K562 (cell line): ENCODE measurements around the gene LASP1NB.

Experiments
- ATAC-seq: fragments of 200-7000 bp; cut with Tn5 transposase; 3 replicates; pipeline ENCODE4 v1.9.1; 2020; ENCODE audit warnings: moderate library complexity
- BruUV-seq: library from RNA; stranded (reverse); fragments of 400-500 nt; replicated peaks from 2 replicates; lab custom pipeline; 2021; lab: Mats Ljungman, UMichigan
- CTCF ChIA-PET: fragments of 300-600 bp; formaldehyde crosslinking; extraction: SDS; loops from one replicate; lab custom pipeline; 2021; ENCODE audit warnings: low intra/inter-chr PET ratio; lab: Yijun Ruan, JAX
- POLR2A ChIA-PET: fragments of 300-600, 350-650 bp; sonication (Branson Sonifier 250); formaldehyde crosslinking; extraction: SDS; loops from one replicate; lab custom pipeline; 2021; ENCODE audit warnings: antibody characterized with exemption, inconsistent platforms; lab: Yijun Ruan, JAX
- DNase-seq, 4 experiments: peaks; one replicate each; pipeline versions ENCODE4 v3.0.0 to v3.0.0-alpha.2; 2011 to 2018; ENCODE audit warnings: low spot score in 3 of 4, mixed read lengths in 3 of 4; ENCODE audit errors: extremely low read depth in 1 of 4
- FAIRE-seq: peaks from 2 replicates; lab custom pipeline; 2011; peaks lifted over from hg19 to GRCh38; lab: Jason Lieb, UNC
- H2AFZ ChIP-seq: 2 replicates; pipeline ENCODE4 v1.6.0; 2011; ENCODE audit warnings: low read depth, low read length, control low read depth, inconsistent platforms
- H3K27ac ChIP-seq: fragments of 200-600 bp; 3 replicates; pipeline ENCODE4 v1.8.0; 2011; ENCODE audit warnings: low read depth, mild to moderate bottlenecking, control low read depth, inconsistent platforms, low read length, moderate library complexity, mixed read lengths; ENCODE audit errors: extremely low read depth
- H3K27me3 ChIP-seq, 2 experiments: fragments of 300-600 bp in 1 of 2; 2 replicates in 1 of 2; 3 replicates in 1 of 2; pipeline versions ENCODE4 v1.6.0 to v1.8.0; 2011; ENCODE audit warnings: inconsistent platforms in 2 of 2, low read length in 2 of 2, mild to moderate bottlenecking in 1 of 2, mixed read lengths in 1 of 2, moderate library complexity in 1 of 2; ENCODE audit not compliant: control insufficient read depth in 2 of 2, insufficient read depth in 2 of 2
- H3K36me3 ChIP-seq: fragments of 300-600 bp; 3 replicates; pipeline ENCODE4 v1.8.0; 2011; ENCODE audit warnings: mild to moderate bottlenecking, low read length, inconsistent platforms; ENCODE audit not compliant: control insufficient read depth, insufficient read depth
- H3K4me1 ChIP-seq, 2 experiments: fragments of 200-600 bp in 1 of 2; replicated peaks in 1 of 2; 2 replicates in 1 of 2; 3 replicates in 1 of 2; pipeline versions ENCODE4 v1.5.1 to v1.8.0; 2011; ENCODE audit warnings: inconsistent platforms in 2 of 2, low read length in 2 of 2, mild to moderate bottlenecking in 1 of 2, mixed read lengths in 1 of 2, moderate library complexity in 1 of 2; ENCODE audit not compliant: control insufficient read depth in 2 of 2, insufficient read depth in 2 of 2
- H3K4me2 ChIP-seq: 2 replicates; pipeline ENCODE4 v1.6.1; 2011; ENCODE audit warnings: low read length, control low read depth, inconsistent platforms, mixed read lengths; ENCODE audit not compliant: insufficient read depth
- H3K4me3 ChIP-seq: fragments of 200-600 bp; sonication (generic), shearing (Covaris generic); 2 replicates; pipeline ENCODE4 v1.5.1; 2016; ENCODE audit warnings: control low read depth, inconsistent platforms
- H3K79me2 ChIP-seq: fragments of 200-600 bp; 3 replicates; pipeline ENCODE4 v1.8.0; 2011; ENCODE audit warnings: low read length, inconsistent platforms; ENCODE audit not compliant: control insufficient read depth, insufficient read depth
- H3K9ac ChIP-seq, 2 experiments: 2 replicates each; pipeline versions ENCODE4 v1.6.0 to v1.6.1; 2011; ENCODE audit warnings: low read depth in 2 of 2, low read length in 2 of 2, control low read depth in 1 of 2, inconsistent platforms in 1 of 2, mild to moderate bottlenecking in 1 of 2, mixed read lengths in 1 of 2; ENCODE audit not compliant: insufficient read depth in 1 of 2
- H3K9me1 ChIP-seq: one replicate; pipeline ENCODE4 v1.6.0; 2011; ENCODE audit warnings: inconsistent platforms, mild to moderate bottlenecking, low read length, moderate library complexity; ENCODE audit not compliant: control insufficient read depth, insufficient read depth
- H3K9me3 ChIP-seq: replicated peaks from 2 replicates; pipeline ENCODE4 v1.5.1; 2011; ENCODE audit warnings: low read depth, low read length, inconsistent platforms; ENCODE audit not compliant: control insufficient read depth, insufficient read depth
- H4K20me1 ChIP-seq: replicated peaks from 2 replicates; pipeline ENCODE4 v1.6.1; 2011; ENCODE audit warnings: low read length, inconsistent platforms, mixed read lengths; ENCODE audit not compliant: control insufficient read depth, insufficient read depth
- ARID4B ChIP-seq: sonication (generic); formaldehyde crosslinking; IDR thresholded peaks from 2 replicates; pipeline ENCODE4 v1.8.0; 2022; ENCODE audit warnings: mild to moderate bottlenecking, missing genetic modification reagents
- DIDO1 ChIP-seq: fragments of 450-650 bp; IDR thresholded peaks from 2 replicates; pipeline ENCODE4 v1.6.1; 2016; ENCODE audit warnings: low read depth, missing biosample characterization, missing genetic modification characterization
- FOSL1 ChIP-seq: fragments of 200-800 bp; sonication (Bioruptor generic); conservative IDR thresholded peaks from 2 replicates; pipeline ENCODE4 v1.6.1; 2016; ENCODE audit warnings: missing genetic modification characterization, missing compliant biosample characterization
- FOXA1 ChIP-seq: fragments of 450-650 bp; IDR thresholded peaks from 2 replicates; pipeline ENCODE4 v1.6.1; 2016; ENCODE audit warnings: mild to moderate bottlenecking, borderline replicate concordance
- FOXJ2 ChIP-seq: fragments of 200-800 bp; sonication (Bioruptor generic); IDR thresholded peaks from 2 replicates; pipeline ENCODE4 v1.6.1; 2016; ENCODE audit warnings: missing genetic modification characterization, missing compliant biosample characterization
- RCOR1 ChIP-seq, 2 experiments: IDR thresholded peaks; 2 replicates each; pipeline ENCODE4 v1.6.1; 2012; ENCODE audit warnings: low read depth in 2 of 2, low read length in 2 of 2, borderline replicate concordance in 1 of 2, improper control_type of control experiment in 1 of 2
- SMARCE1 ChIP-seq: fragments of 450-650 bp; IDR thresholded peaks from 2 replicates; pipeline ENCODE4 v1.7.1; 2016; ENCODE audit warnings: mild to moderate bottlenecking
- SRSF3 ChIP-seq: fragments of 200-400 bp; formaldehyde crosslinking; IDR thresholded peaks from 2 replicates; pipeline ENCODE4 v1.6.1; 2016; ENCODE audit warnings: mild to moderate bottlenecking, low read length, moderate library complexity; ENCODE audit not compliant: insufficient read depth
- TCF7 ChIP-seq: sonication (generic); IDR thresholded peaks from 2 replicates; pipeline ENCODE4 v1.6.1; 2016; ENCODE audit warnings: antibody characterized with exemption, borderline replicate concordance
- ZFX ChIP-seq: sonication (generic); formaldehyde crosslinking; IDR thresholded peaks from 2 replicates; pipeline ENCODE4 v1.8.0; 2022; ENCODE audit warnings: mild to moderate bottlenecking, missing genetic modification reagents, moderate library complexity
- ZNF561 ChIP-seq: fragments of 450-650 bp; formaldehyde crosslinking; conservative IDR thresholded peaks from 2 replicates; pipeline ENCODE4 v1.4.0; 2020; ENCODE audit warnings: mild to moderate bottlenecking, moderate library complexity
- WGBS: fragments of 100-300 bp; shearing (Covaris generic); methylation state at CpG from one replicate; pipeline ENCODE4 v1.1.6; 2016; ENCODE audit warnings: low coverage, mixed read lengths; ENCODE audit not compliant: insufficient coverage; ENCODE audit errors: missing lambda C conversion rate; 5-methylcytosine and 5-hydroxymethylcytosine counted together
- in situ Hi-C: fragments of 300-500 bp; cut with MboI; formaldehyde crosslinking; loops from 4 replicates; pipeline ENCODE4 v1.15.0; 2018; ENCODE audit warnings: inconsistent platforms, mixed read lengths
- intact Hi-C: fragments of 100-400 bp; cut with micrococcal nuclease; formaldehyde crosslinking; loops from 2 replicates; pipeline ENCODE4 v1.14.2; 2022
- TF ChIP-seq, protein P1 (sequence below): sonication (generic); formaldehyde crosslinking; IDR thresholded peaks from 2 replicates; pipeline ENCODE4 v1.8.0; 2022; ENCODE audit warnings: mild to moderate bottlenecking, low read depth, missing genetic modification reagents
- TF ChIP-seq, protein P2 (sequence below): sonication (generic); formaldehyde crosslinking; IDR thresholded peaks from 2 replicates; pipeline ENCODE4 v1.8.1; 2023; ENCODE audit warnings: mild to moderate bottlenecking, missing genetic modification reagents

The LASP1NB gene

DNA sequence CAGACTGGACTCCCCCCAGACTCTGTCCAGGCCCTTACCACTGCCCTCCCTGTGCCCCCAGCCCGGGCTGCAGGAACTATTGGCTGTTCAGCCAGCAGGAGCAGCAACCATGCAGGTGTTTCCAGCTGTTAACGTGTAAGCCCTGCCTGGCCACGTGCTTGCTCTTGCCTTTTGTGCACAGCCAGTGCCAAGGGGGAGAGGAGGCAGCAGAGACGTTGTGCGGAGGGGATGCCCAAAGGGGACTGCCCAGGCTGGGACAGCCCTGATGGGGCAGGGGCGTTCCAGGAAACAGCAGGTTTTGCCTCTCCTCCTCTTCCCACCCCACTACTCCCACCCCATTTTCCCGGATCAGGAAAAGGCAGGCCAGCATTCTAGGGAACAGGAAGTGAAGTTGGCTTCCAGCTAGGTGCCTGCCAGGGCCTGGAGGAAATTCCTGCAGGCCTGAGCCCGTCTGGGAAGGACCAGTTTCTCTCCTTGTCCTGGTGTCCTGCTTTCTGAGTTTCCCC is 16.7 kb upstream of the LASP1NB start:
- Histone ChIP-seq H3K4me1 (peaks cover 0 to 11% of the 10 kb centered on the region in 2 experiments; a peak in 1 of 5 replicates), H3K79me2 (peaks cover 8% of the 10 kb centered on the region; the same call in 2 of the 3 replicates), H3K36me3 (peaks cover 69% of the 10 kb centered on the region), H2AFZ (no peak overlapping the region), H3K9me1 (no peaks in the 10 kb centered on the region), H3K27ac (no peak overlapping the region), H3K9me3 (no peaks in the 10 kb centered on the region), H3K27me3 (no peaks in the 10 kb centered on the region), H3K4me3 (no peak overlapping the region), H4K20me1 (peaks cover 11% of the 10 kb centered on the region; the same call in 1 of the 2 replicates)
- ChIA-PET POLR2A (interaction anchor here (1.6 kb wide), 1 partner anchor 11 kb away, joined by 4 read pairs; no protein-coding TSS in a partner anchor), CTCF (no interaction called here)
- no TSS peak for BruUV-seq
- DNase-seq (no peak), ATAC-seq (no peak), FAIRE-seq (no peak)
- TF ChIP-seq FOSL1 (tag) = no peak
- no peak for TF ChIP-seq ZNF561
- TF ChIP-seq ZFX (CRISPR knock-in tag) = no peak
- no peak for TF ChIP-seq FOXA1
- no peak for TF ChIP-seq RCOR1 (IDR thresholded peaks at IDR 0.05; ENCODE audit: borderline replicate concordance in 1 of 2, low read depth in 2 of 2, low read length in 2 of 2)
- TF ChIP-seq TCF7 = no peak
- no peak for TF ChIP-seq DIDO1 (tag)
- no peak for TF ChIP-seq SRSF3
- TF ChIP-seq, protein P1, sequence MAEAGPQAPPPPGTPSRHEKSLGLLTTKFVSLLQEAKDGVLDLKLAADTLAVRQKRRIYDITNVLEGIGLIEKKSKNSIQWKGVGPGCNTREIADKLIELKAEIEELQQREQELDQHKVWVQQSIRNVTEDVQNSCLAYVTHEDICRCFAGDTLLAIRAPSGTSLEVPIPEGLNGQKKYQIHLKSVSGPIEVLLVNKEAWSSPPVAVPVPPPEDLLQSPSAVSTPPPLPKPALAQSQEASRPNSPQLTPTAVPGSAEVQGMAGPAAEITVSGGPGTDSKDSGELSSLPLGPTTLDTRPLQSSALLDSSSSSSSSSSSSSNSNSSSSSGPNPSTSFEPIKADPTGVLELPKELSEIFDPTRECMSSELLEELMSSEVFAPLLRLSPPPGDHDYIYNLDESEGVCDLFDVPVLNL (CRISPR knock-in tag) = no peak
- no peak for TF ChIP-seq FOXJ2 (tag)
- TF ChIP-seq SMARCE1 = no peak
- no peak for TF ChIP-seq ARID4B (CRISPR knock-in tag)
- TF ChIP-seq, protein P2, sequence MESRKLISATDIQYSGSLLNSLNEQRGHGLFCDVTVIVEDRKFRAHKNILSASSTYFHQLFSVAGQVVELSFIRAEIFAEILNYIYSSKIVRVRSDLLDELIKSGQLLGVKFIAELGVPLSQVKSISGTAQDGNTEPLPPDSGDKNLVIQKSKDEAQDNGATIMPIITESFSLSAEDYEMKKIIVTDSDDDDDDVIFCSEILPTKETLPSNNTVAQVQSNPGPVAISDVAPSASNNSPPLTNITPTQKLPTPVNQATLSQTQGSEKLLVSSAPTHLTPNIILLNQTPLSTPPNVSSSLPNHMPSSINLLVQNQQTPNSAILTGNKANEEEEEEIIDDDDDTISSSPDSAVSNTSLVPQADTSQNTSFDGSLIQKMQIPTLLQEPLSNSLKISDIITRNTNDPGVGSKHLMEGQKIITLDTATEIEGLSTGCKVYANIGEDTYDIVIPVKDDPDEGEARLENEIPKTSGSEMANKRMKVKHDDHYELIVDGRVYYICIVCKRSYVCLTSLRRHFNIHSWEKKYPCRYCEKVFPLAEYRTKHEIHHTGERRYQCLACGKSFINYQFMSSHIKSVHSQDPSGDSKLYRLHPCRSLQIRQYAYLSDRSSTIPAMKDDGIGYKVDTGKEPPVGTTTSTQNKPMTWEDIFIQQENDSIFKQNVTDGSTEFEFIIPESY (CRISPR knock-in tag) = no peak
- TF ChIP-seq, all 486 proteins: peak for 0
- in situ Hi-C loops = no loop called here
- intact Hi-C loops = no loop called here
- 74% methylated on average over 6 of the region's 8 CpGs for WGBS
- H3K9ac ChIP-seq = peak overlapping the region in 1 of 2 experiments; percentile 65; a peak in 2 of 4 replicates
- H3K4me2 ChIP-seq = no peak overlapping the region
